HK-2 (cell line): ENCODE measurements around the gene TMEM164.
"Not testable (repeated sequence)": the region's sequence is repeated elsewhere in the genome, so short reads cannot be mapped to it uniquely, and the experiment has no call there.

Source experiments
- DNase-seq: peaks from one replicate; pipeline ENCODE4 v3.0.0-alpha.2; 2018; ENCODE audit not compliant: unreplicated experiment

The TMEM164 gene

GRCh38 chrX:110132450-110133114, 129.7 kb downstream of the TMEM164 start:
- no peak for DNase-seq

GRCh38 chrX:110133735-110134370, 130.9 kb downstream of the TMEM164 start:
- no peak for DNase-seq

GRCh38 chrX:110135618-110136017, 132.7 kb downstream of the TMEM164 start:
- no peak for DNase-seq

GRCh38 chrX:110136136-110136535, 133.2 kb downstream of the TMEM164 start:
- DNase-seq, result no peak

- no peak for DNase-seq
Measured at GRCh38 chrX:110138557-110138956, 135.6 kb downstream of the TMEM164 start.

- DNase-seq, result no peak
Measured at GRCh38 chrX:110139172-110139571, 136.3 kb downstream of the TMEM164 start.

GRCh38 chrX:110142096-110142495, 139.2 kb downstream of the TMEM164 start:
- DNase-seq, result no peak

GRCh38 chrX:110143454-110144210, 140.7 kb downstream of the TMEM164 start:
- no peak for DNase-seq

- DNase-seq, result no peak
Measured at GRCh38 chrX:110145311-110145710, 142.4 kb downstream of the TMEM164 start.

GRCh38 chrX:110145854-110146253, 142.9 kb downstream of the TMEM164 start:
- no peak for DNase-seq

- no peak for DNase-seq
Measured at GRCh38 chrX:110146521-110146920, 143.6 kb downstream of the TMEM164 start.

GRCh38 chrX:110153244-110153643, 150.3 kb downstream of the TMEM164 start:
- DNase-seq, result no peak

- no peak for DNase-seq
Measured at GRCh38 chrX:110153896-110154295, 151.0 kb downstream of the TMEM164 start.

- DNase-seq, result not testable (repeated sequence)
Measured at GRCh38 chrX:110154328-110154727, 151.4 kb downstream of the TMEM164 start.

GRCh38 chrX:110155759-110156158, 152.8 kb downstream of the TMEM164 start:
- DNase-seq, result no peak

GRCh38 chrX:110156167-110156754, 153.3 kb downstream of the TMEM164 start:
- DNase-seq, result no peak

- DNase-seq, result no peak
Measured at GRCh38 chrX:110157444-110157843, 154.5 kb downstream of the TMEM164 start.

GRCh38 chrX:110159235-110159634, 156.3 kb downstream of the TMEM164 start:
- DNase-seq, result no peak

GRCh38 chrX:110159865-110160264, 157.0 kb downstream of the TMEM164 start:
- no peak for DNase-seq

- DNase-seq, result no peak
Measured at GRCh38 chrX:110161361-110161686, 158.4 kb downstream of the TMEM164 start.

- DNase-seq, result no peak
Measured at GRCh38 chrX:110162131-110162530, 159.2 kb downstream of the TMEM164 start.

- no peak for DNase-seq
Measured at GRCh38 chrX:110162867-110163266, 160.0 kb downstream of the TMEM164 start.

- DNase-seq, result no peak
Measured at GRCh38 chrX:110163488-110163887, 160.6 kb downstream of the TMEM164 start.
